ENCODE data around the gene NPL. TPM values are rescaled to one million over a fixed set of nuclear protein-coding genes. Genes with fewer than 3 reads are reported as not detected.
A peak's percentile ranks its signal among the peaks of the same experiment; 100 is the strongest.

The NPL gene
- total and polyA plus RNA-seq, 9 of the 15 experiments (the other 6 are each of a cell fraction or from before 2014, with no cell fraction given), result 9.9 to 22.3 (median 14.2) TPM

DNA sequence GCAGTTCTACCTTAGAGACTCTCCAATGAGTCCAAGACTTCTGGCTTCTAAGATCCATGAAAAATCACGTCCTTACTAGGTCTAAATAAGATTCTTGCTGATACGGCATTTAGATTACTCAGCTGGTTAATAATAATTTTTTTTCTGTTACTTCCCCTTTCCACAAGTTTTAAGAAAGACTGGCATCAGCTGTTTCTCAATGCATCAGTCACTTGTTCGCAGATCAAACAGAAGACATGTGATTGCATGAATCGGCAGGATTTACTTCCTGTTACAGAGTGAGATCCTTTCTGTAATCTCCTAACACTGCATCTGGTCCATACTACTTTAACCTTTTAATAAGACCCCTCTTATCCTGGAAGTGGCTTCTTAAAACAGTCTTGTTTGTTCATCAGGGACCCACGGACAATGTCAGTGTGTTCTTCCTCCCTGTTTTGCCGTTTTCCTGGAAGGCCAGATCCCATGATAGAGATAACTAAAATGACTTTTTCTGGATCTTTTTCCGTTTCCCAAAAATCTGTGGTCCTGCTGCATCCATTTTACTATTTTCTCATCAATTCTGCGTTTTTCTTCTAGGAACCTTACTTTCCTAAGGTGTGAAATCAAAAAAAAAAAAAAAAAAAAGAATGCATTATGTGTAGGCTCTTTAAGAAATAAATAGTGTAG lies 6.1 kb downstream of the NPL start (continued):
- no peak for TF ChIP-seq FUS (optimal IDR thresholded peaks at IDR 0.05; ENCODE audit: low read depth, low read length)
- TF ChIP-seq BRCA1 (IDR thresholded peaks at IDR 0.05), result no peak
- no peak for TF ChIP-seq BRCA1 (CRISPR knock-in tag; IDR thresholded peaks at IDR 0.05)
- TF ChIP-seq, protein P1, sequence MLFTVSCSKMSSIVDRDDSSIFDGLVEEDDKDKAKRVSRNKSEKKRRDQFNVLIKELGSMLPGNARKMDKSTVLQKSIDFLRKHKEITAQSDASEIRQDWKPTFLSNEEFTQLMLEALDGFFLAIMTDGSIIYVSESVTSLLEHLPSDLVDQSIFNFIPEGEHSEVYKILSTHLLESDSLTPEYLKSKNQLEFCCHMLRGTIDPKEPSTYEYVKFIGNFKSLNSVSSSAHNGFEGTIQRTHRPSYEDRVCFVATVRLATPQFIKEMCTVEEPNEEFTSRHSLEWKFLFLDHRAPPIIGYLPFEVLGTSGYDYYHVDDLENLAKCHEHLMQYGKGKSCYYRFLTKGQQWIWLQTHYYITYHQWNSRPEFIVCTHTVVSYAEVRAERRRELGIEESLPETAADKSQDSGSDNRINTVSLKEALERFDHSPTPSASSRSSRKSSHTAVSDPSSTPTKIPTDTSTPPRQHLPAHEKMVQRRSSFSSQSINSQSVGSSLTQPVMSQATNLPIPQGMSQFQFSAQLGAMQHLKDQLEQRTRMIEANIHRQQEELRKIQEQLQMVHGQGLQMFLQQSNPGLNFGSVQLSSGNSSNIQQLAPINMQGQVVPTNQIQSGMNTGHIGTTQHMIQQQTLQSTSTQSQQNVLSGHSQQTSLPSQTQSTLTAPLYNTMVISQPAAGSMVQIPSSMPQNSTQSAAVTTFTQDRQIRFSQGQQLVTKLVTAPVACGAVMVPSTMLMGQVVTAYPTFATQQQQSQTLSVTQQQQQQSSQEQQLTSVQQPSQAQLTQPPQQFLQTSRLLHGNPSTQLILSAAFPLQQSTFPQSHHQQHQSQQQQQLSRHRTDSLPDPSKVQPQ (CRISPR knock-in tag; IDR thresholded peaks at IDR 0.05; ENCODE audit: borderline replicate concordance), result no peak
- TF ChIP-seq, protein P2, sequence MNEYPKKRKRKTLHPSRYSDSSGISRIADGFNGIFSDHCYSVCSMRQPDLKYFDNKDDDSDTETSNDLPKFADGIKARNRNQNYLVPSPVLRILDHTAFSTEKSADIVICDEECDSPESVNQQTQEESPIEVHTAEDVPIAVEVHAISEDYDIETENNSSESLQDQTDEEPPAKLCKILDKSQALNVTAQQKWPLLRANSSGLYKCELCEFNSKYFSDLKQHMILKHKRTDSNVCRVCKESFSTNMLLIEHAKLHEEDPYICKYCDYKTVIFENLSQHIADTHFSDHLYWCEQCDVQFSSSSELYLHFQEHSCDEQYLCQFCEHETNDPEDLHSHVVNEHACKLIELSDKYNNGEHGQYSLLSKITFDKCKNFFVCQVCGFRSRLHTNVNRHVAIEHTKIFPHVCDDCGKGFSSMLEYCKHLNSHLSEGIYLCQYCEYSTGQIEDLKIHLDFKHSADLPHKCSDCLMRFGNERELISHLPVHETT (CRISPR knock-in tag; conservative IDR thresholded peaks at IDR 0.05 in 1 of 2, IDR thresholded peaks at IDR 0.05 in 1 of 2), result no peak
- peak; percentile 97 for TF ChIP-seq C11orf30 (IDR thresholded peaks at IDR 0.05; ENCODE audit: low read depth)
- TF ChIP-seq MXI1 (IDR thresholded peaks at IDR 0.05; ENCODE audit: low read depth, low read length), result no peak
- TF ChIP-seq SRSF9 (IDR thresholded peaks at IDR 0.05; ENCODE audit: borderline replicate concordance, low read depth, low read length), result no peak
- TF ChIP-seq KLF13 (tag; IDR thresholded peaks at IDR 0.05; ENCODE audit: borderline replicate concordance, low read depth), result no peak
- TF ChIP-seq MCM2 (IDR thresholded peaks at IDR 0.05; ENCODE audit: low read depth), result no peak
- no peak for TF ChIP-seq MEF2A (IDR thresholded peaks at IDR 0.05; ENCODE audit: control insufficient read depth, low read depth, low read length)
- no peak for TF ChIP-seq BMI1 (IDR thresholded peaks at IDR 0.05; ENCODE audit: low read length)
- TF ChIP-seq JUNB (CRISPR knock-in tag; conservative IDR thresholded peaks at IDR 0.05), result no peak
- no peak for TF ChIP-seq SP2 (IDR thresholded peaks at IDR 0.05; ENCODE audit: extremely low read depth, low read depth, low read length, poor library complexity, severe bottlenecking)
- TF ChIP-seq GTF2F1 (IDR thresholded peaks at IDR 0.05; ENCODE audit: low read depth, low read length), result no peak
- no peak for TF ChIP-seq ZNF121 (CRISPR knock-in tag; conservative IDR thresholded peaks at IDR 0.05)
- no peak for TF ChIP-seq ZC3H4 (CRISPR knock-in tag; IDR thresholded peaks at IDR 0.05; ENCODE audit: borderline replicate concordance)
- TF ChIP-seq, protein P3, sequence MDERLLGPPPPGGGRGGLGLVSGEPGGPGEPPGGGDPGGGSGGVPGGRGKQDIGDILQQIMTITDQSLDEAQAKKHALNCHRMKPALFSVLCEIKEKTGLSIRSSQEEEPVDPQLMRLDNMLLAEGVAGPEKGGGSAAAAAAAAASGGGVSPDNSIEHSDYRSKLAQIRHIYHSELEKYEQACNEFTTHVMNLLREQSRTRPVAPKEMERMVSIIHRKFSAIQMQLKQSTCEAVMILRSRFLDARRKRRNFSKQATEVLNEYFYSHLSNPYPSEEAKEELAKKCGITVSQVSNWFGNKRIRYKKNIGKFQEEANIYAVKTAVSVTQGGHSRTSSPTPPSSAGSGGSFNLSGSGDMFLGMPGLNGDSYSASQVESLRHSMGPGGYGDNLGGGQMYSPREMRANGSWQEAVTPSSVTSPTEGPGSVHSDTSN (CRISPR knock-in tag; IDR thresholded peaks at IDR 0.05; ENCODE audit: low read depth), result no peak
- TF ChIP-seq, protein P3 (tag; conservative IDR thresholded peaks at IDR 0.05; ENCODE audit: low read depth), result peak; percentile 82
- TF ChIP-seq MAFK (IDR thresholded peaks at IDR 0.05; ENCODE audit: low read length), result peak; percentile 88
- TF ChIP-seq CCAR2 (IDR thresholded peaks at IDR 0.05; ENCODE audit: low read depth, low read length), result no peak

All from K562 (cell line).